Erythroblast (primary cell): ENCODE measurements around the gene LRRC4B.

Source experiments
- GATA1 ChIP-seq: IDR thresholded peaks from 2 replicates; pipeline ENCODE4 v1.6.1; 2011; ENCODE audit warnings: low read depth, mild to moderate bottlenecking, control low read depth, low read length, moderate library complexity
- POLR2A ChIP-seq: IDR thresholded peaks from 2 replicates; pipeline ENCODE4 v1.6.1; 2011; ENCODE audit warnings: mild to moderate bottlenecking, low read length

DNA sequence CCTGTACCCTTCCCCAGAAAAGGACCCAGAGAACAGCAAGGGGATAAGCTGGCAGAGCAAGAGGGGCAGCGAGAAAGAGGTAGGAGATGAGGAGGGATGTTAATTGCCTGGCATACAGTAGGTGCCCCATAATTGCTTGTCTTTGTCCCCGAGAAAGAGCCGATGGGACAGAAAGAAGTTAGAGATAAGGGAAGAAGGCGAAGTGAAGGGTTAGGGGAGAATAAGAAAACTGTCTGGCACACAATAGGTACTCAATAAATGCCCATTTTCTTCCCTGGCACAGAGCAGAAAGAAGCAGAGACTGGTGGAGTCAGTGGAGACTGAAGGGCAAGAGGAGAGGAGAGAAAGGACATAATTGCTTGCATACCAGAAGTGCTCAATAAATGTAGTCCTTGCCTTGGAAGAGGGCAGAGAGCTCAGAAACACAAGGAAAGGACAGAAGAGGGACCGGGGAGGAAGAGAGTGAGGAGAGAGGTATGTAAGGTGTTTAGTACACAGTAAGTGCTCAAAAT, 73.2 kb downstream of the LRRC4B start:
- TF ChIP-seq POLR2A: no peak
- TF ChIP-seq GATA1: no peak
